HCEC 1CT (cell line): ENCODE results near the gene FSHR.

Source experiments
- DNase-seq: peaks from one replicate; pipeline ENCODE4 v3.0.0-alpha.2; 2017

FSHR gene

DNA sequence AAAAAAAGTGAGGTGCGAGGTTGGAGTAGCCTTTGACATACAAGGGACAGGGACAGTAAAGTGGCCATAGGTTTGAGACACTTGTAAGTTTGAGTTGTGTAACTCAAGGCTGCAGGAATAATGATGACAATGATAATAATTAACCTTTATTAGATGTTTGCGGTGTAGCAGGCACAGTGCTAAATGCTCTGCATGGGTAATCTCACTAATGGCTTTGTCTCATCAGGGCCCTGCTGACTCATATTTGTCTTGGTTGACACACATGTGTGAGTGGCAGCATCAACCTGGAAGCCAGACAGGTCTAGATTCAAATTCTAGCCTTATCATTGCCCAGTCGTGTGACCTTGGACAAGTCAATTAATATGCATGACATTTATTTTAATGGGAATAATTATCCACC, 126.2 kb downstream of the FSHR start:
- DNase-seq, result no peak

DNA sequence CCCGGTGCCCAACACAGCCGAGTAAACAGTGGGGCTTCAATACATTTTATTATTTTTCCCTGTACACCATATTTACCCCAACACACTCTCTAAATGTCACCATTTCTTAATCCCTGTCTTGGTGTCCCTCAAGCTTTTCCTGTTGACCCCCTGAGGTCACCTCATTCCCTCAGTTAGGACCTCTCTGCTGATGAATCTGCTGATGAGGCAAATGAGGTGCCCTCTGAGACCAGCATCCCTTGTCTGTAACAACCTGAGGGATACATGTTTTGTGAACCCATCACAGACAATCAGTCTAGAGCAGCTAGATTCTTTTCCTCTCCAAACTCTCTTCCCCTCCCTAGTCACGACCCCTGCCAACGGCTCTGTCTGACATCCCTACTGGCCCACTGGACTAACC, 127.6 kb downstream of the FSHR start:
- no peak for DNase-seq

DNA sequence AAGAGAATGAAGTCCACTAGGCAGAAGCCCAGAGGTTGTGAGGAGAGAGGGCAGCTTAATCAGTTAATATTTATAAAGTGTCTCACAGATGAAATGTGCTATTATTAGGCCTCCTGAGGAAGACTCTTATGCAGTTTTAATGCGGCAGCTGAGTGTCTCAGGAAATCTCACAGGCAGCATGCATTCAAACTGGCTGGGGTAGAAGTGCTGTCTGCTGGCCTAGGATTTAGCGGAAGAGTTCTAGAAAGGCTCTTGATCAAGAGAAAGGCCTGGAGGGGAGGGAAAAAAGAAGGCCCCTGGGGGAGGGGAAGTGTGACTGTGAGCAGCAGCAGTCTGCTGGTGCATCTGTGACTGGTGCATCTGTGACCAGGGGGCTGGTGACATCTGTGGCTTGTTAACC, 133.0 kb downstream of the FSHR start:
- no peak for DNase-seq

DNA sequence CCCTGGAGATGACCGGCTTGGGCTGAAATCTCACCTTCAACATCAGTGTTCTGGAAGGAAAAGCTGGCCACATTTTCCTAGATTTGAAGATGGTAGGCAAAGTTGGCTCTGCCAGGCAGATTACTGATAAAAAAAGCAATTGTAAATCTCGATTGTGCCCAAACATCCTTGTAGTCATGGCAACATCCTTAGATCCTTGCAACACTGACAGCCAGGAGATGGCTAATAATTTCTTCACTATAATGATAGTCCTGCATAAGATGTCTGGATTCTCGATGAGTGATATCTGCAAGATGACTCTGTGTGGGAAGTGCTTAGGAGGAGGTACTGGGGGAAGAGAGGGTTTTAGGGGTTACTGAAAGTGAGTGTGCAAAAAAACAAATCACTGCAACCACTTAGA, 149.1 kb downstream of the FSHR start:
- no peak for DNase-seq

DNA sequence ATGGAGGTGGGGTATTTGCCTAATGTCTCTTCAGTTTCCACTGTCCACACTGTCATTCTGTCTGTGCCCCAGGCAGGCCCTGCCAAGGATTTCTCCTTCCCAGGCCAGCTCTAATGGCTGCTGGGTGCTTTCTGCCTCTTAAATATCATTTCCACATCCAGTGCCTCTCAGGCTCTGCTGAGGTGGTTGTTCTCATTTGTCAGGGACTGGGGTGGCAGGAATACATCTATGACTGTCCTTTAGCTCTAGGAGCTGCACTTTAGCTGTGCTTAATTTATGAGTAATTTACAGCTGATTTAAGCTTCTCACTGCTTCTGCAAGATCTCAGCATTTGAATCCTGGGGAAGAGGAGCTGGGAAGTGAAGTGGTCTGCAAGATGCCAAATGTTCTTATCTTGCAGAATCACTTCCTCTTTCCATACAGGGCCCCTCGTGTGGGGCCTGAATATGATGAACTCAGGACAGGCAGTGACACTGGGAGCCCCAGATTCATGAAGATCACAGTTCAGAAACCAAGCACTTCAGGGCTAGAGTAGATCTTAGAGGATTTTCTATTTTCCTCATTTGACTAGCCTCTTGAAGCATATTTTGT, 150.2 kb downstream of the FSHR start:
- DNase-seq, result no peak

DNA sequence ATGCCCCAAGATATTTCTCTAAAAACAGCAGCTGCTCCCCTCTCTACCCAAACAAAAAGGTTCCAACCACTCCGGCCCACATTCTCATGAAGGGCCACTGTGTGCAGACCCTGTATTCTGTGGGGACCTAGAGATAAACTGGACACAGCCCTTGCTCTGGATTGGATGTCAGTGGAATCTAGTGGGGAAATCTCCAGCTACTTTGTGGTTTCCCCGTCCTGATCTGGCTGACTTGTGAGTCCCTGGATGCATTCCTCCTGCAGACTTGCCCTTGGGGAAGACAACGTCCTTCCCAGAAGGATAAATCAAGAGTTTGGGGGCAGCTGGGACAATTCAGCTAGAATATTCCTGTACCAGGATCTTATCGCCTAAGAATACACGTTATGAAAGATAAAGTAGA, 151.1 kb downstream of the FSHR start:
- DNase-seq, result no peak

DNA sequence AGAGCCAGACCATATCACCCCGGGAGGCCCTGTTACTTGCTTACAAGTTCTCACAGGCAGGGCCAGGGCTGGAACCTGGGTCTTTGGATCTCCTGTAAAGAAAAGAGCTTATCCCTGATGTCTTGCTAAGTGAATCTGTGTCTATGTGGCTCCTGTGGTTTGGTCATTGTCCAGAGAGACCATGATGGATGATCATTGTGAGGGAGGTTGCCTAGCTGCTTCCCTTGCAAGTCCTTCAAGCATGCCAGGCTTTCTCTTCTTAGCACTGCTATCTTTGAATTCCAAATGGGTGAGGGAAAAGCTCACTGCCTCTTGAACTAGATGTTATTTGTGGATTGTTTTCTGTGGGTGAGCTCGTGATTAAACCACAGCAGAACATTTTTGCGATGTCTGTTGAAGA, 151.6 kb downstream of the FSHR start:
- DNase-seq, result no peak

DNA sequence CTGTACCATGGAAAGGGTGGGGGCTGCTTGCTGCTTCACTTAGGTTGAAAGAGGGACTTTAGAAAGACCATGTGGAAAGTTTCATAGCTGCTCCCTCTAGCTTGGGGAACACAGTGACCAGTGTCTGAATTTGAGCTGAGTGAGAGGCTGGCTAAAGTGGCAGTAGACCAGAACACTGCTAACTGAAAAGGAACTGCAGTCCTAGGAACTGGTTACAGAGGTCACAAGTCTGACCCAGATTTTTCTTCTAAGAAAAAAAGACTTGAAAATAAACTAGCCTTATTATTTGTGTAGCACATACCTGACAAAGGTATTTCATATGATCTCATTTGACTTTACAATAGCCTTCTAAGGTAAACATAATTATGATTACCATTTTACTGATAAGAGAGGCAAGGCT, 153.6 kb downstream of the FSHR start:
- no peak for DNase-seq

DNA sequence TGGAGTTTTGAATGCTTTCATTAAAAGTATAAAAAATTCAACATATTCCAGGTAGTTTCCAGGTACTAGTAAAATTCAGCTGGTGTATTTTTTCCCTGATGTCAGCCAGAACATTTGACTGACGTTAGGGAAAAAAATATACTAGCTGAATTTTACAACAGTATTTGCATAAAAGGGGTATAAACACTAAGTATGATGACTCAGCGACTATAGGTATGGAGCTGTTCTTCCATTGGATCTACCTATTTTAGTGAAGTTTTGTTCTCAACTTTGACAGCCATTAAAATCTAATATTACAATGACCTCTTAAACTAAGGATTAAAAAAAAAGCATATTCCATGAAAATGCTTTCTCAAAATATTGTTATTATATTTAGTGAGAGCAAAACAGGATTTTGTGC, 155.9 kb downstream of the FSHR start:
- no peak for DNase-seq

DNA sequence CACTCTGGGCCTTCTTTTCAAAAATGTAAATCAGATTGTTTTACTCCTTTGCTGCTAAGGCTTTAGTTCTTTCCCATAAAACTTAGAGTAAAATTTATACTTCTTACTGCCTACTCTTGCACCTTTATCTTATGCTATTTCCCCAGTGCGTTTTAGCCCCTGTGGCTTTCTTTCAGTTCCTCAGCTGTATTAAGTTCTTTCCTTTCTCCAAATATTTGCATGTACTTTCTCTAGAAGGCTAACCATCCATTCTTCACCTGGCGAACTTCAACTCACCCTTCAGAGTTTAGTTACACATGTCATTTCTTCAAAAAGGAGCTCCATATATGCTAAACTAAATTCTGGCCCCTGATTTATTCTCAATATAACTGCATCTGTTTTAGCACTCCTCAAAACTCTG, 160.7 kb downstream of the FSHR start:
- DNase-seq, result no peak

DNA sequence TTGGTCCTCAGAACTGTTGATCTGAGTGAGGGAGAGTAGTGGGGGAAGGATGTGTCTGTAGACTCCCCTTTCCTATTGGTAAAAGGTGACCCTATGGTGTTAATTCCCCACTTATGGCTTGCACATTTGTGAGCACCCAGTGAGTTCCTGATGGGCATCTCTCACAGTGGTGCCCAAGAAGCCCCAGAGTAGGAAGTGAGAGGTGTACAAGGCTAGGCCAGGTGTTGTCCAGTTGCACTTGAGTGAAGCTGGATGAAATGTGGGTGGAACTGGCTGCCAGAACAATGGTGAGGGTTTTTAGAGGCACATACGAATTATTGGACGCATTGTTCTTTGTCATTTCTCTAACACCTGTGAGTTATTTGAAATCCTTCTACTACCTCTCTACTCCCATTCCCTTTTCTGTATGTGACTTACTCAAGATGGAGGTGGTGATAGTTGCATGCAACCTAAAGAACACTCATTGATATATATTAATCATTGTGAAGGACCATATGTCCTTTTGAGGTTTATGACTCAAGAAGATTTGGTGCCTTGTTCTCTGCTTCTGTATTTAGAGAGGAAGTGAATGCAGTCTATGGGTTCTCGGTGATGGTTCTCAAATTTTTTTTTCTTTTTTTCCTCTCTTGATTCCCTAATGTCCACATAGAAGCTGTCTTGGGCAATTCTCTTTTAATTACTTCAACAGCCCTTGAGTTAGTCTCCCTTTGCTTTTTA, 162.7 kb downstream of the FSHR start:
- DNase-seq, result no peak

DNA sequence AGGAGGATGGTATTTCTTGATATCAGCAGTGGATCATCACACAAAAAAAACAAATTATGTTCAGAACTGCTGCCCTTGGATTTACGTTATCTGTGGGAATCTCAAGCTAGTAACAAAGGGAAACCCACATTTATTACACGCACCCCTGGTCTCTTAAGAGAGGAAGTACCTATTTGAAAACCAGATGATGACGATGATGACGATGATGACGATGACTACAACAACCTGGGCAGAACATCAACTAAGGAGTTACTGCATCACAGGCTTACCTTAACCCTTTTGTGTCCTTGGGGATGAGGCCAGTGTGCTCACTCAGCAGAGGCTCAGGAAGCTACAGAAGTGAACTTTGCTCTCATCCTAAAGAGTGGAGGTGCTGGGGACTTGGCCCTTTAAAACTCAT, 169.4 kb downstream of the FSHR start:
- DNase-seq, result no peak

DNA sequence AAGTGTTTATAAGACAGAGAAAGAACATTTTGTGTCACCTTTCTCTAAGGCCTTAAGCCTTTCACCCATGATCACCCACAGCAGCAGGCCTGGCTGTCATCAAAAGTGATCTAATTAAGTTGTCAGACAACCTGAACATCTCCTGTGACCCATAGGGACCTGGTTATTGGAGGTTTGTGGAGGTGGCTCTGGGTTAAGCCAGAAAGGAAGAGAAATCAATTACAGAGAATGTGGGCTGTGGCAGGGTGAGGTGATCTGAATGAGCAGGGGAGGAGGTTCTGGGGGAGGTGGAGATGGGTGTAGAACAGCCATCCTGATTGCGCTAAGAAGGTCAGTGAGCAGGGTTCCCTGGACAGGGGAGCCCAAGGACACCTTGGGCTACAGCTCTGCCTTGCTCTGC, 170.8 kb downstream of the FSHR start:
- DNase-seq, result no peak

DNA sequence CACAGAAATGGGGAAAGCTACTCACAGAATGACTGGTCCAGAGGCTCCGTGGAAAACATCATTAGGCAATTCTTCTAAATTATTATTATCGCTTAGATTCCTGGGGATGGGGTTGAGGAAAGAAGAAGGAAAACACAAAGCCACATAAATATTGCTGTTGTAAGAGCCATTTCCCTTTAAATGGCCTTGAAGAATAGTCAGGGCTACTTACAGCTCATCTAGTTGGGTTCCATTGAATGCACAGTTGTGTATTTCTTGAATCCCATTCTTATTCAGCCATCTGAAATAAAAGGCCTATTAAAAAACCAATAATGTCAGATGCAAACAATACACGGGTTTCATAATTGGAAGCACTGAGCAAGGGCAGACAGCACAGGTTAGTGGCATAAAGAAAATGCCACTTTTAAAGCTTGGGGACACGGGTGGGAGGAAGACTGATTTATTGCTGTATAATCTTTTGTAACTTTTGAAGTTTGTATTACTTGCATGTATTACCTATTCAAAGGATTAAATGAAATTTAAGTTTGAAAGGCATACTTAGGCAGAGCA, 171.4 kb downstream of the FSHR start:
- DNase-seq, result no peak

DNA sequence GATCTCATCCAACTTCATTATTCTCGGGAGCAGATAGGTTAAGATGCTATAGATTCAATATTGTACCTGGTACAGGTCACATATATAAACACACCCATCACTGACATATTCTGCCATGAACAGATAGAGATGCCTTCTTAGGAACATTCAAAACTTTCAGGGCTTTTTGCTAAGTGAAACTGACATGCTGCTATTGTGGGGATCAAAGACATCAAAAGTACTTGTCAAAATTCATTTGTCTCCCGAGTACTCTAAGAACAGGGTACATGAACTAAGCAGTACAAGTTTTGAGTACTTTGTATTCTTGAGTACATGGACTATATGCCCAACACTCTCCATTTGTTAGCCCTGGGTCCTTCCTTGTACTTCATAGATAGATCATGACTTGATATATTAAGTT, 173.5 kb downstream of the FSHR start:
- DNase-seq, result no peak

DNA sequence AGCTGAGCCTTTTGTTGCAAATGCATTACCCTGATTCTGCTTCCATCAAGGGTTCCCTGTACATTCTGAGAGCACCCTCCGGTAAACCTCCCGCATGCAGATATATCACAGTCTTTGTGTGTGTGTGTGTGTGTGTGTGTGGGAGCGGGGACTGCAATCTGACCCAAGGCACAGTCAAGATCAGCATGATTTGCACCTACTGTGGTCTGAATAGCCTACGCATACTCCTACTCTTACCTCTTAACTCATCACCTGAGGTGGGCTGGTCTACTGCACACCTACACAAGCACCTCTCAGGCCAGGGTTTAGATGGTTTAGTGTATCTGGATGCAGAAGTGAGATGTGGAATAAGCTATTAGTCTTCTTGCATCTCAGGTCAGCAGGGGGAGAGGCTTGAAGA, 174.6 kb downstream of the FSHR start:
- no peak for DNase-seq

DNA sequence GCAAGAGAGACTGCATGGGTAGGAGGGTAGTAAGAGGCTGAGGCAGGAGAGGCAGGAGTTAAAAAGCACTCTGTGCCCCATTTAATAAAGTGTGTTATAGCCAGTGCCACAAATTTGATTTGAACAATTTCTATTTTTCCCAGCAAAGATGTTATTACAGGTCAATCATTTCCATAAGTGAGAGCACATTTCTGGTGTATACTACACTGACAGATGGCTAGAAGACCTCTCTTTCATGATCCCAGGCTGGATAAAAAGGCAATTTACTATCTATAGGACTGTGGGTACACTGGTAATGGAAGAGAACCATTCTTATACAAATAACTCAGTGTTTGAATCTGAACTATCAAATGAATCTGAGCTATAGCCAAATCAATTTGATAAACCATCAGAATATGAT, 176.2 kb downstream of the FSHR start:
- DNase-seq, result no peak

DNA sequence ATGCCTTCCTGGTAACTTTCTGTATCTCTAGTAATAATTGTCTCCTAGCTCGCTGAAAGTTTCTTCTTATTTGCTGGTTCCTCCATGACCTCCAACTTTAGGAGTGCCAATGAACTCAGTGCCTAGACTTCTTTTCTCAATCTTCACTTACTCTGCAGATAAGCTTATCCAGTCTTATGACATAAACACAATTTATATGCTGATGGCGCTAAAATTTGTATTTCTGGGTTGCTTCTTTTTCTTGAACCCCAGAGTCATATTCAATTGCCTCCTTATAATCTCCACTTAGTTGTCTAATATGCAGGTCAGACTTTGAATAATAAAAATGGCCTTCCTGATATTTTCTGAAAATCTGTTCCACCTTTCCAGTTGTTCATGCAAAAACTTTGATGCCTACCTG, 182.5 kb downstream of the FSHR start:
- DNase-seq, result no peak

DNA sequence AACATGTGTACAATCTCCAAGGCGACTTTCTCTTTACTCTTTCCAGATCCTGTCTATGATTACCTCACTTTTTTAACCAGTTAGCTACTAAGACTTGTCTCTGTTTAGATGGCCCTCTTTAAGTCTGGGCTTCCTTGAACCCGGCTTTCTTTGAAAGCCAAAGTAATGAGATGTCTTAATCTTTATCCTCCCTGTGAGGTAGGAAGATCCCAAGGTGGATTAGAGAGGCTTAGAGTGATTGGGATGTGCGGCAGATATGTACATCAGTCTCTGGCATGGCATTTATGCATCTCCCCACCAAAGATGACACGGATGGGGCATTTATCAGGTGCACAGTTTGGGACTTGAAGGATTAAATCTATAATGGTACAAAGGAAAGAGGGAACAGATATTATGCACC, 186.3 kb downstream of the FSHR start:
- no peak for DNase-seq

DNA sequence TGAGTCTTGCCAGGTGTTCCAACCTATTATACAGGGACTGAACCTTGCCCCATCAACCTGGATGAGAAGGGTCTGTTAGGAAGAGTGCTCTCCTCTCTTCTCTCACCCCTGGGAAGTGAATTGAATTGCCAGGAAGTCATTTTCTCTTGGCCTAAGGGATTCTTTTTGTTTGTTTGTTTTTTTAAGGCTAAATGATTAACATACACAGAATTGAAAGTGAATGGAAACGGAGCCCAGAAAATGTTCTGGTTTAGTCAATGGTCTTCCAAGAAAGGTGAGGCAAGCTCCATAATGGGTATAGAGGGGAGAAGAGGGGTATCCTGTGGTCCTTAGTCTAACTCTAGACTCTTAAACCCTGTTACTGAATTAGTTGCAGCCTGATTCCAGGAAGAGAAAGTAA, 189.1 kb downstream of the FSHR start:
- DNase-seq, result no peak

DNA sequence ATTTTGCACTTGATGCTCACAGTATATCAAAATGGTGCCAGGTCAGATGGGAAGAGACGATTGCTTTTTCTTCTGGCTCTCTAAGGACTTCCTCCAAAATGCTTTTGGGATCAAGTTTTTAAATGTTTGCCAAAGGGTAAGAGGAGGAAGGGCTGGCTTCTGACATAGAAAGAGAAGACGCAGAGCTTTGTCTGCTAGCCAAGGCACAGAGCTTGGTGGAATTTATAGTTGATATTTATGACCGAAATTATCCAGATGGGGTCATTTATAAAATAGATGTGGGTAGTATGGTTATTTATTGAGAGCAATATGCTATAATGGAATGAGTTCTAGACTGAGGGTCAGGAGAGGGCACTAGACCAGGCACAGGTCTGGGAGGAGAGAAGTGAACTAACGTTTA, 193.3 kb downstream of the FSHR start:
- no peak for DNase-seq

DNA sequence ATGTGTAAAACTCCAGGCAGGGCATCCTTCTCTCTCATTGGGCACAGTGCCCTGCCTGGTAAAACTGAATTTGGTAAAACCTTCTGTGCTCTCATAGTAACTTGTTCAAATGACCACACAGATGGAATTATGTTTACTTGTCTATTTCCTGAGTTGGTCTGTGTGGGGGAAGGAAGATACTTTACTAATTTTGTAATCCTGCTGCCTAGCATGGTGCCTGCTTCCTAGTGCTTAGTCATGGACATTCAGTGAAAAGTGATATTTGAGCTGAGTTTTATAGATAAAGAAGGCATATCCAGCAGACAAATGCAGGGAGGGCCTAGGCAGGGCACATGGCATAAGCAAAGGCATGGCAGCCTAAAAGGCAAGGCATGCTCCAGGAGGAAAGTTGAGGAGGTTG, 199.4 kb downstream of the FSHR start:
- no peak for DNase-seq

DNA sequence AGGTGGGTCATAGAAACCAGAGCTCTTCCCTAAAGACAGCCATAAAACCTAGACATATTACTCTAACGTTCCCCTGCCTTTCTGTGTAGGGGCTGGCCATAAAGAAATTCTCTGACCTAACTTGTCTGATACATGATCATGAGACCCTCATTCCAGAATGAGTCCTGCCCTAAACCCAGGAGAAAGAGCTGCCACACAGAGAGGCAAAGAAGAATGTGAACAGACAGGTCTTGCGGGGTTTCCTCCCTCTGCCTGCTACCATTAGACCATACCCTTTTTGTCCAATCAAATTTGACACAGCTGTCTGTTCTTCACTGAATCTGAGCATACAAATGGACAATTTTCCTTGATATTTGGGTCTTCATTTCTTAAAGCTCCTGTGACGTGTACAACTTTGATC, 200.0 kb downstream of the FSHR start:
- no peak for DNase-seq

DNA sequence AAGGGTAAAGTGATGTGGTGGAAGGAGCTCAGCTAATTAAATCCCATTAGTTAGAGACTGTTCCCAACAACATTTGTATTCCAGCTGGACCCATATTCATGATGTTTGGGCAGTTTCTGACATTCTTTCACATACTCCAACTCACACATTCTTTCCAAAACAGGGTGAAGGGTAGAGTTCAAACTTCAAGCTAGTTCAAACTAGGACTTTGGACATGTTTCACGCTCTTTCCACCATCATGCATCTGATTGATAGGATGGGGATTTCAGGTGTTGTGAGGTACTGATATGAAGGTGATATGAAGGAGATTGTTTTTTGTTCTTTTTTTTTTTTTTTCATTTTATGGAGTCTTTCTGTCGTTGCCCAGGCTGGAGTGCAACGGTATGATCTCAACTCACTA, 201.7 kb downstream of the FSHR start:
- DNase-seq, result no peak

DNA sequence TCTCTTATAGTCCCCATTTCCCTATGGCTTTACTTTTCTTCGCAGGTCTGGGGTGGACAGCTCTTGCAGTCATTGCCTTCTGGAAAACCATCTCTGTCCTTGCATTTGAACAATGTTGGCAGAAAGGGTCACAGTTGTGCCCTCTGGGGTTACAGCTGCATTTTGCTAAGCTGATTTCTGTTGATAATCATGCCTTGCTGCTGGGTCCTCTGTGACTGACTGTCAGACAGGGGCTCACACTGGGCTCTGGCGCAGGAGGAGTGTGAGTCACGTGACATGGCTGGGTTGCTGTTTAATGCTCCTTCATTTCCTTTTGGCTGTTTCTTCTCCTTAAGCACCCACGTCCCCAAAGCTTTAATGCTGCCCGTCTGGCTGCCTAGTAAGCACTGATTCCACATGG, 202.2 kb downstream of the FSHR start:
- DNase-seq, result no peak
